OCI-LY3 (cell line): ENCODE data around the gene DACH2.

ENCODE experiments used
- CTCF ChIP-seq: fragments of 200-600, 300-600 bp; sonication (generic); IDR thresholded peaks from 2 replicates; pipeline ENCODE4 v1.5.1; 2014; ENCODE audit warnings: antibody characterized with exemption, low read length, low read depth
- EZH2phosphoT487 ChIP-seq: fragments of 200-600 bp; shearing (Covaris generic); IDR thresholded peaks from 2 replicates; pipeline ENCODE4 v1.6.1; 2018; ENCODE audit warnings: antibody characterized with exemption, mixed run types, low read depth

- no peak for TF ChIP-seq CTCF
- TF ChIP-seq EZH2phosphoT487 = no peak
Measured at GRCh38 chrX:86154553-86154952, 6.3 kb downstream of the DACH2 start.
